Smooth muscle cell (in vitro differentiated cells): Measurements from ENCODE around the gene CINP. TPM values are rescaled to one million over a fixed set of nuclear protein-coding genes. Genes with fewer than 3 reads are reported as not detected.

Source experiments
- DNase-seq: peaks from one replicate; lab custom pipeline; 2025; ENCODE audit not compliant: unreplicated experiment; lab: John Stamatoyannopoulos, UW
- H2AFZ ChIP-seq: fragments of 200-600 bp; sonication (generic); 2 replicates; pipeline ENCODE4 v1.6.0; 2016; ENCODE audit warnings: antibody characterized with exemption, low read depth, mild to moderate bottlenecking
- H3F3A ChIP-seq: fragments of 200-600 bp; sonication (generic); 2 replicates; pipeline ENCODE4 v1.6.0; 2017; ENCODE audit warnings: antibody characterized with exemption, low read depth
- H3K27ac ChIP-seq: fragments of 200-600 bp; sonication (generic); 2 replicates; pipeline ENCODE4 v1.5.1; 2016; ENCODE audit warnings: low read depth, mild to moderate bottlenecking
- H3K27me3 ChIP-seq: fragments of 200-600 bp; sonication (generic); 2 replicates; pipeline ENCODE4 v1.6.1; 2016; ENCODE audit warnings: low read depth, mild to moderate bottlenecking
- H3K36me3 ChIP-seq: fragments of 200-600 bp; sonication (generic); 2 replicates; pipeline ENCODE4 v1.5.1; 2016; ENCODE audit warnings: low read depth
- H3K4me1 ChIP-seq: fragments of 200-600 bp; sonication (generic); 2 replicates; pipeline ENCODE4 v1.5.1; 2016; ENCODE audit warnings: low read depth
- H3K4me2 ChIP-seq: fragments of 200-600 bp; sonication (generic); 2 replicates; pipeline ENCODE4 v1.6.0; 2016; ENCODE audit warnings: mild to moderate bottlenecking
- H3K4me3 ChIP-seq: fragments of 200-600 bp; sonication (generic); 2 replicates; pipeline ENCODE4 v1.5.1; 2016; ENCODE audit warnings: mild to moderate bottlenecking
- H3K79me2 ChIP-seq: fragments of 200-600 bp; sonication (generic); 2 replicates; pipeline ENCODE4 v1.6.0; 2016; ENCODE audit warnings: low read depth, mild to moderate bottlenecking
- H3K9ac ChIP-seq: fragments of 200-600 bp; sonication (generic); 2 replicates; pipeline ENCODE4 v1.6.0; 2016; ENCODE audit warnings: low read depth
- H3K9me3 ChIP-seq: fragments of 200-600 bp; sonication (generic); replicated peaks from 2 replicates; pipeline ENCODE4 v1.5.1; 2016; ENCODE audit warnings: low read depth
- H4K20me1 ChIP-seq: fragments of 200-600 bp; sonication (generic); 2 replicates; pipeline ENCODE4 v1.6.0; 2016; ENCODE audit warnings: low read depth
- WGBS: methylation state at CpG from one replicate; pipeline ENCODE4 v1.1.7; 2016; ENCODE audit warnings: low lambda C conversion rate; 5-methylcytosine and 5-hydroxymethylcytosine counted together
- polyA plus RNA-seq: library from polyadenylated mRNA; unstranded; fragments of >200 nt; fragmentation: Nextera tagmentation; extraction: Ambion mirVana; gene quantifications from 2 replicates; pipeline ENCODE4 v1.2.1, GENCODE V29; 2016
- total RNA-seq: library from RNA; depleted of rRNA; stranded (reverse); fragments of >200 nt; gene quantifications from 2 replicates; pipeline ENCODE4 v1.2.3, GENCODE V29; 2014
- TF ChIP-seq, protein P1 (sequence below): fragments of 200-600 bp; sonication (generic); IDR thresholded peaks from 2 replicates; pipeline ENCODE4 v1.5.1; 2017; ENCODE audit warnings: borderline replicate concordance, mild to moderate bottlenecking, antibody characterized with exemption; ENCODE audit not compliant: insufficient read depth, poor library complexity, severe bottlenecking

CINP gene
- total and polyA plus RNA-seq, 2 experiments from 2014 or later, result 36.5 to 43.6 TPM

DNA sequence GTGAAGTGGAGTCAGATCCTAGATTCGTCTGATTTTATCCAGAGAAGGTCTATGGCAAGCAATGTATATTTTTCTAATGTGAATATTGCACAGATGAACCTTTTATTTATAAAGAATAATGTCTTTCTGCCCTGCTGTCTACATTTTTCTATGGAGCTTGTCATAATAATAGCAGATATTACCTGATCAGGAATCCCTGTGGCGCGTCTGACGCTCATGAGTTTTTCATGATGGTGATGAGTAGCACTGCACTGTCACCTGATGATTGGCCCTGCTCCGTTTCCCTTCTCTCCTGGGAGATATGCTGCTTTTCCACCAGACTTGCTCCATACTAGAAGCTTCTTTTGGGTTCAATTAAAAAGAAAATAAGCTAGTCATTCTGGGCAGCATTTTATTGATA is 20.5 kb downstream of the CINP start:
- H3K4me2 ChIP-seq, result no peak overlapping the region
- TF ChIP-seq, protein P1, sequence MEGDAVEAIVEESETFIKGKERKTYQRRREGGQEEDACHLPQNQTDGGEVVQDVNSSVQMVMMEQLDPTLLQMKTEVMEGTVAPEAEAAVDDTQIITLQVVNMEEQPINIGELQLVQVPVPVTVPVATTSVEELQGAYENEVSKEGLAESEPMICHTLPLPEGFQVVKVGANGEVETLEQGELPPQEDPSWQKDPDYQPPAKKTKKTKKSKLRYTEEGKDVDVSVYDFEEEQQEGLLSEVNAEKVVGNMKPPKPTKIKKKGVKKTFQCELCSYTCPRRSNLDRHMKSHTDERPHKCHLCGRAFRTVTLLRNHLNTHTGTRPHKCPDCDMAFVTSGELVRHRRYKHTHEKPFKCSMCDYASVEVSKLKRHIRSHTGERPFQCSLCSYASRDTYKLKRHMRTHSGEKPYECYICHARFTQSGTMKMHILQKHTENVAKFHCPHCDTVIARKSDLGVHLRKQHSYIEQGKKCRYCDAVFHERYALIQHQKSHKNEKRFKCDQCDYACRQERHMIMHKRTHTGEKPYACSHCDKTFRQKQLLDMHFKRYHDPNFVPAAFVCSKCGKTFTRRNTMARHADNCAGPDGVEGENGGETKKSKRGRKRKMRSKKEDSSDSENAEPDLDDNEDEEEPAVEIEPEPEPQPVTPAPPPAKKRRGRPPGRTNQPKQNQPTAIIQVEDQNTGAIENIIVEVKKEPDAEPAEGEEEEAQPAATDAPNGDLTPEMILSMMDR, result no peak
- H3K36me3 ChIP-seq, result no peaks in the 10 kb centered on the region
- 93% methylated on average over 5 of the region's 5 CpGs for WGBS
- no peak overlapping the region for H2AFZ ChIP-seq
- no peaks in the 10 kb centered on the region for H3K79me2 ChIP-seq
- H3K27ac ChIP-seq, result no peak overlapping the region
- no peaks in the 10 kb centered on the region for H3K27me3 ChIP-seq
- no peak overlapping the region for H3K9ac ChIP-seq
- DNase-seq, result no peak
- no peaks in the 10 kb centered on the region for H3K9me3 ChIP-seq
- H4K20me1 ChIP-seq, result no peaks in the 10 kb centered on the region
- H3K4me1 ChIP-seq, result no peaks in the 10 kb centered on the region
- no peaks in the 10 kb centered on the region for H3F3A ChIP-seq
- no peak overlapping the region for H3K4me3 ChIP-seq

DNA sequence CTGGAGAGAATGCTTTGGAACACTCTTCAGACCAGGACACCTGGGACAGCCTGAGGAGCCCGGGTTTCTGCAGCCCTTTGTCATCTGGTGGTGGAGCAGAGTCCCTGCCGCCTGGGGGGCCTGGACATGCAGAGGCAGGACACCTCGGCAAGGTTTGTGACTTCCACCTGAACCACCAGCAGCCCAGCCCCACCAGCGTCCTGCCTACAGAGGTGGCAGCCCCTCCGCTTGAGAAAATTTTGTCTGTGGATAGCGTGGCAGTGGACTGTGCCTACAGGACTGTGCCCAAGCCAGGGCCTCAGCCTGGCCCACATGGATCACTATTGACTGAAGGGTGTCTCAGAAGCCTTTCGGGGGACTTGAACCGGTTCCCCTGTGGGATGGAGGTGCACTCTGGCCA is 21.1 kb downstream of the CINP start:
- H3K9ac ChIP-seq, result no peak overlapping the region
- no peaks in the 10 kb centered on the region for H3K79me2 ChIP-seq
- H3K27me3 ChIP-seq, result no peaks in the 10 kb centered on the region
- TF ChIP-seq, protein P1, result no peak
- WGBS, result 97% methylated on average over 8 of the region's 8 CpGs
- no peaks in the 10 kb centered on the region for H4K20me1 ChIP-seq
- no peaks in the 10 kb centered on the region for H3K9me3 ChIP-seq
- DNase-seq, result no peak
- H3K4me1 ChIP-seq, result no peaks in the 10 kb centered on the region
- no peak overlapping the region for H3K4me3 ChIP-seq
- no peaks in the 10 kb centered on the region for H3F3A ChIP-seq
- no peak overlapping the region for H3K4me2 ChIP-seq
- no peak overlapping the region for H2AFZ ChIP-seq
- no peak overlapping the region for H3K27ac ChIP-seq
- H3K36me3 ChIP-seq, result peaks cover 4% of the 10 kb centered on the region

- Histone ChIP-seq H3K9ac (no peak overlapping the region), H3K36me3 (peaks cover 4% of the 10 kb centered on the region), H2AFZ (no peak overlapping the region), H3K27me3 (no peaks in the 10 kb centered on the region), H3K79me2 (no peaks in the 10 kb centered on the region), H3F3A (no peaks in the 10 kb centered on the region), H3K4me3 (no peak overlapping the region), H3K27ac (no peak overlapping the region), H3K4me2 (no peak overlapping the region), H4K20me1 (no peaks in the 10 kb centered on the region), H3K4me1 (no peaks in the 10 kb centered on the region), H3K9me3 (no peaks in the 10 kb centered on the region)
- TF ChIP-seq, protein P1, result no peak
- no peak for DNase-seq
- WGBS, result 90% methylated on average over 9 of the region's 9 CpGs
These were observed 24.0 kb downstream of the CINP start for GRCh38 chr14:102338724-102339123.

DNA sequence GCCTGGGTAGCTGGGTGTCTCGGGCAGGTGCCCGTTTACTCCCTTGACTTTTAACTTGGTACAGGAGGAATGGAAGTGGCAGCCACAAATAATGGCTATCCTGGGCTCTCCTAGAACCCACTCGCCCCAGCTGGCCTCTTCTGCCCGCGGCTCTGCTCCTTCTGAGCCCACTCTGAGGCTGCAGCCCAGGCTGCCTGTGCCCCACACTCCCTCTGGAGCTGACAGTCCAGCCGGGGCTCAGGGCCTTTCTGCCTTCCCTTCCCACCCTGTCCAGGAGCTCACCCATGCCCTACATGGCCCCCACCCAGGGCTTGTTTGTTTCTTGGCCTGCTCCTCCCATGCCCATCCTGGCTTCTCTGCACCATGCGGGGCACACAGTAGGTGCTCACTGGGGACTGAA is 27.5 kb downstream of the CINP start:
- Histone ChIP-seq H3K4me1 (no peaks in the 10 kb centered on the region), H3K79me2 (no peaks in the 10 kb centered on the region), H3K36me3 (peaks cover 4% of the 10 kb centered on the region), H3K27ac (no peak overlapping the region), H3K4me3 (no peak overlapping the region), H3K27me3 (no peaks in the 10 kb centered on the region), H2AFZ (no peak overlapping the region), H3K4me2 (no peak overlapping the region), H3K9me3 (no peaks in the 10 kb centered on the region), H4K20me1 (no peaks in the 10 kb centered on the region), H3F3A (no peaks in the 10 kb centered on the region), H3K9ac (no peak overlapping the region)
- WGBS, result 98% methylated on average over 7 of the region's 7 CpGs
- TF ChIP-seq, protein P1, result no peak
- DNase-seq, result no peak
